Choroid plexus epithelial cell (primary cell): Measurements from ENCODE around the gene SMIM13.

Experiments
- DNase-seq: peaks from one replicate; pipeline ENCODE4 v3.0.0-alpha.2; 2010; ENCODE audit warnings: low read depth
- H3K4me3 ChIP-seq: 2 replicates; pipeline ENCODE4 v1.5.1; 2011; ENCODE audit warnings: low read depth, mild to moderate bottlenecking, control low read depth, low read length, moderate library complexity
- TF ChIP-seq, protein P1 (sequence below): conservative IDR thresholded peaks from 2 replicates; pipeline ENCODE4 v1.5.1; 2011; ENCODE audit warnings: low read depth, mild to moderate bottlenecking, control low read depth, inconsistent platforms, low read length, moderate library complexity

The SMIM13 gene

DNA sequence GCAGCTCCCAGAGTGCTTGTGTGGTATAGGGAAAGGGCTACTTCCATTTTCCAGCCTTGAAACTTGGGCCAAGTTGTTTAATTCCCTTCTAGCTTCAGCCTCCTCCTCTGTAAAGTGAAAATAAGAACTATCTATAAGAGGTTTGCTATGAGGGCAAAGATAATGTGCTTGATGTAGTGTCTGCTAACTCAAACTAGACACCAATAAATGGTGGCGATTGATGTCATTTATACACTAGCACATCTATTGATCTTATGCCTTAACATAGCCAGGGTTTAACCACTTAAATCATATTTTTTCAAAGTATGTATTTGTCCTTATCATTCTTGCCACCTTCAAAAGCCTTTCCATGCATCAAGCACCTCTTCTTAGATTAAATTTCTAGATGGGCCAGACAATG is 83.6 kb downstream of the SMIM13 start:
- H3K4me3 ChIP-seq, result no peak overlapping the region
- TF ChIP-seq, protein P1, sequence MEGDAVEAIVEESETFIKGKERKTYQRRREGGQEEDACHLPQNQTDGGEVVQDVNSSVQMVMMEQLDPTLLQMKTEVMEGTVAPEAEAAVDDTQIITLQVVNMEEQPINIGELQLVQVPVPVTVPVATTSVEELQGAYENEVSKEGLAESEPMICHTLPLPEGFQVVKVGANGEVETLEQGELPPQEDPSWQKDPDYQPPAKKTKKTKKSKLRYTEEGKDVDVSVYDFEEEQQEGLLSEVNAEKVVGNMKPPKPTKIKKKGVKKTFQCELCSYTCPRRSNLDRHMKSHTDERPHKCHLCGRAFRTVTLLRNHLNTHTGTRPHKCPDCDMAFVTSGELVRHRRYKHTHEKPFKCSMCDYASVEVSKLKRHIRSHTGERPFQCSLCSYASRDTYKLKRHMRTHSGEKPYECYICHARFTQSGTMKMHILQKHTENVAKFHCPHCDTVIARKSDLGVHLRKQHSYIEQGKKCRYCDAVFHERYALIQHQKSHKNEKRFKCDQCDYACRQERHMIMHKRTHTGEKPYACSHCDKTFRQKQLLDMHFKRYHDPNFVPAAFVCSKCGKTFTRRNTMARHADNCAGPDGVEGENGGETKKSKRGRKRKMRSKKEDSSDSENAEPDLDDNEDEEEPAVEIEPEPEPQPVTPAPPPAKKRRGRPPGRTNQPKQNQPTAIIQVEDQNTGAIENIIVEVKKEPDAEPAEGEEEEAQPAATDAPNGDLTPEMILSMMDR, result no peak
- DNase-seq, result no peak

DNA sequence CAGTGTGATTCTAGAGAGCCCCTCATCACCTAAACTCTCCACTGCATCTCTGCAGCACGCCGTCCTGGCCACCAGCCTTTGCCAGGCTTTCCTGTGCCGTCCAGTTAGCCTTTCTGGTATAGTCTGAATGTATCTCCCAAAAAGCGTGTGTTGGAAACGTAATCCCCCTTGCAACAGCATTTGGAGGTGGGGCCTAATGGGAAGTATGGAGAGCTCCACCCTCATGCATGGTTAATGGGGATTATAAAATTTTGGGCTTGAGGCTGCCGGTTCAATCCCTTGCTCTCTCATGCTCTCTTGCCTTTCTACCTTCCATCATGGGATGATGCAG is 85.4 kb downstream of the SMIM13 start:
- TF ChIP-seq, protein P1, result no peak
- H3K4me3 ChIP-seq, result no peak overlapping the region
- DNase-seq, result no peak

DNA sequence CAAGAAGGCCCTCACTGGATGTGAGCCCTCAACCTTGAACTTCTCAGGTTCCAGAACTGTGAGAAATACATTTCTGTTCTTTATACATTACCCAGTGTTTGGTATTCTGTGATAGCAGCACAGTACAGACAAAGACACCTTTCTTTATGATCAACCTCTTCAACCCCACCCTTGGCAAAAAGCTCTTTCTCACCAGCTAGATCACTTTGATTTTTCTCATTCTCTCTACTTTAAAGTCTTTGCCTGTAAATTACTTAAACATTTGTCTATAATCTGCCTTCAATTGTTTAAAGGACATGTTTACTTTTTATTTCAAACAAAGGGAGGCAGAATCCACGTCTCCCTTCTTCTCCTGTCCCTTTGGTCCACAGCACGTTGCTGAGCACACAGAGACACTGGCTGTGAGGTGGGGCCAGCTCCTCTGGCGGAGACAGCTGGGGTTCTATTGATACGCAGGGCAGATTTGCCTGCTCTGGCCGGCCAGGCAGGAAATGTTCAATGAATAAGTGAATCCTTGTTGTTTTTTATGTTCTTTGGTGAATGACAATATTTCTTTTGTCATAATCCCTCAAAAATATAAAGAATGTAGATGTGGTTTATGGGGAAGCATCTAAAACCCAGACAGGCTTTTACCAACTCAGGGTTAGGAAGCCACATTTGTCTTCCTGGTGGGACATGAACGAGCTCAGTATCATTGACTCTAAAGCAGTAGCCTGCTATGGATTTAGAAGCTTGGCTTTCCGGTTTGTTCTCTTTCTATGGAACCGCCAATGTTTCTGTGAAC is 86.0 kb downstream of the SMIM13 start:
- TF ChIP-seq, protein P1, result no peak
- no peak for DNase-seq

DNA sequence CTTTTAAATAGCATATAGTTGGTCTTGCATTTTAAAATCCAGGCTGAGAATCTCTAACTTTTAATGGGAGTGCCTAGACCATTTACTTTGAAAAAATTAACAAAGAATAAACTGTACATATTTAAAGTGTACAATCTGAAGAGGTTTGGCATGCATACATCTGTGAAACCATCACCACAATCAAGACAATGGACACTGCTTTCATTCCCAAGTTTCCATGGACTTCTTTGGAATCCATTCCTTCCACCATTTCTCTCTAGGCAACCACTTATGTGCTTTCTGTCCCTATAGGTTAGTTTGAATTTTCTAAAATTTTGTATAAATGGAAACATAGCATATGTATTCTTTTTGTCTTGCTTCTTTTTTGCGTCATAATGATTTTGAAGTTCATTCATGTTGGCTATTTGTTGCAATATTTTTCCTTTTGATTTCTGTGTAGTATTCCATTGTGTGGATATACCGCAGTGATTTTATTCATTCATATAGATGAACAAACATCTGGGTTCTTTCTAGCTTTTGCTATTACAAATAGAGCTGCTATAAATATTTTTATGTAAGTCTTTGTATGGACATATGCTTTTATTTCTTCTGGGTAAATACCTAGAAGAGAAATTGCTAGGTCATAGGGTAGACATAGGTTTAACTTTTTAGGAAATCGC is 88.0 kb downstream of the SMIM13 start:
- TF ChIP-seq, protein P1, result no peak
- H3K4me3 ChIP-seq, result no peak overlapping the region
- DNase-seq, result no peak

More for the DNA sequence above, 86.0 kb downstream of the SMIM13 start:
- H3K4me3 ChIP-seq, result no peak overlapping the region

DNA sequence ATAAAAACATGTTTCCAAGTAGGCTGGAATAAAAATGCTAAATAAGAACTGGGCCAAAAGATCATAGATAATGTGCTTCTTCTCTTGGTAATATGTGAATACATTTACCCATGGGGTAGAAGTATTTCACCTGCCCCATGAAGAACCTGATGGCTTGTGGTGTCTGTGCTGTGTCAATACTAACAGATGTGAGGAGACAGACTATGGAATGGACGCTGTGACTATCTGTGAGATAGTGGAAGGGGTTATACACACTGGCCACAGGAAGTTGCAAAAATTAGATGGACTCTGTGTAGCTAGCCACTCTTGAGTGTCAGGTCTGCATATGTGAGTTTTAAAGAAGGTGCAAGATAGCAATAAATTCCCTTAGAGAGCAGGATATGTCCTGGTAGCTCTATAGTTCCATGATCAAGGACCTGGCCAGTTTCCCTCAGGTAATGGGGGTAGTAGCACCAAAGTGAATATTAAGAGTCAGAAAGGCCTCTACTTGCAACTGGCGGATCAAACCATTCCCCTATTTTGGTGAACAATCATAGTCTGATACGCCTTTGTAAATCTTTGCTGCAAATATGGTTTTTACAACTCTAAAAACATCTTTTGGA is 90.2 kb downstream of the SMIM13 start:
- TF ChIP-seq, protein P1, result no peak
- no peak overlapping the region for H3K4me3 ChIP-seq
- no peak for DNase-seq

DNA sequence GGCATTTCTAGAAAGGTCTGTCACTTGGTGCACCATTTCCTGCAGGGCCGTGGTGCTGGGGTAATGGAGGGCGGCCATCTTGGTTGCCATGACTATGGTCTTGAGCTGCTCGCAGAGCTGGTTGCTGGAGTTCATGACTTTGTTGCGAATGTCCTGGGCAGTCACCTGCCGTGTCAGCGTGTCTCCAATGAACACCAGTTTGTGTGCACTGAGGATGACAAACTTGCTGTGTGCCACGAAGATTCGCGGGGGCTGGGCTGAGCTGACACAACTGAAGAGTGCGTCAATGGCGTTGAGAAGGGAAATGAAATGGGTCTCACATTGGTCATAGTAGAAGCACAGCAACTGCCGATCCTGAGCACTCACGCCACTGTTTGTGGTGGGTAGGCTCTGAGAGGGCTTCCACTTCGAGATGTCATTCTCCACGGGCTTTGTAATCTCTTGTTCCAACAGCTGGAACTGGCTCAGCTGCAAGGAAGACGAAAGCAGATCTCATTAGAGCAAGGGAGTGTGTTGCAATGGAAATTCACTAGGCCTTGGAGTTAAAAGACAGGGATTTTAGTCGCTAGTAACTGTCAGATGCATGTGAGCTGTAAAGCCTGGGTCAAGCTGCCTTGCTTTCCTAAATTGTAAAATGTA is 91.7 kb downstream of the SMIM13 start:
- DNase-seq, result no peak
- TF ChIP-seq, protein P1, result no peak
- no peak overlapping the region for H3K4me3 ChIP-seq
